Inflammatory macrophage treated with lipopolysaccharide for 4 hours (primary cell): ENCODE measurements around the gene ZNF580.

Experiments
- DNase-seq: peaks from one replicate; pipeline ENCODE4 v3.0.0-alpha.2; 2020

Gene ZNF580

DNA sequence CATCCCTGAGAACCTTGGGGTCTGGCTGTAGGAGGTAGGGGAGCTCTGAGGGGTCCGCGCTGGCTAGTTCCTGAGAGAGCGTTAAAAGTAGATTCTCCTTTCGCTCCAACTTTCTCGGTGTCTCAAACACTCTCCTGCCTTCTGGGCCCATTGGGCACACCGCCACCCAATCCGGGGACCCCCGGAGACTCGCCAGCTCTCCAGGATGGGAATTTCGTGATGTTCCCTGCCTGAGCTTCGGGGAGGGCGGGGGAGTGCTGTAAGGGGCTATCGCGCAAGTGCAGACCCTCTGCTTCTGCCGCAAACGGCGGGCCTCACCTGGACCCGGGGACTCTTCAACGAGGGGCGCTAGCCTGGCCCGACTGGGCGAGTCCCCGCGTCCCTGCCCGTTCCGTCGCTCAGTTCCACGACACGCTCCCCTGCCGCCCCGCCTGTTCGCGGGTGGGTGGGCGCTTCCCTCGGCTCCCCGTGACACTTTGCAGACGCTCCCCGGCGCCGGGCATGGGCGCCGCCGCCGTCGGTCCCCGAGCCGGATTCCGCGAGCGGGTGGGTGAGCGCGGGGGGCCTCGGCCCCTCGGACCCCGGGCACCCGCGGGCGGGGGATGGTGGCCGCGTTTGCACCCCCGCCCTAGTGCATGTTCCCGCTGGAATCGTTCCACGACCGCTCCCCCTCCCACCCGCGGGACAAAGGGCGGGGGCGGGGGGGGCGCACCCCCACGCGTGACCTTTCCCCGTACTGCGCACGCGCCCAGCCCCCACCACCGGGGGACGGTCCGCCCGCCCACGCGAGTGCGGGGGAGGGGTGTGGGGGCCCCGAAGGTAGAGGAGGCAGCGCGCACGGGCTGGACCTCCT lies 7.2 kb downstream of the ZNF580 start, which contains the start of gene CCDC106:
TSS of gene CCDC106 (plus strand) at position 481 of the 853 bp plus-strand sequence. CDS start 835 bp downstream, outside the sequence.
- peak; percentile 32 for DNase-seq

DNA sequence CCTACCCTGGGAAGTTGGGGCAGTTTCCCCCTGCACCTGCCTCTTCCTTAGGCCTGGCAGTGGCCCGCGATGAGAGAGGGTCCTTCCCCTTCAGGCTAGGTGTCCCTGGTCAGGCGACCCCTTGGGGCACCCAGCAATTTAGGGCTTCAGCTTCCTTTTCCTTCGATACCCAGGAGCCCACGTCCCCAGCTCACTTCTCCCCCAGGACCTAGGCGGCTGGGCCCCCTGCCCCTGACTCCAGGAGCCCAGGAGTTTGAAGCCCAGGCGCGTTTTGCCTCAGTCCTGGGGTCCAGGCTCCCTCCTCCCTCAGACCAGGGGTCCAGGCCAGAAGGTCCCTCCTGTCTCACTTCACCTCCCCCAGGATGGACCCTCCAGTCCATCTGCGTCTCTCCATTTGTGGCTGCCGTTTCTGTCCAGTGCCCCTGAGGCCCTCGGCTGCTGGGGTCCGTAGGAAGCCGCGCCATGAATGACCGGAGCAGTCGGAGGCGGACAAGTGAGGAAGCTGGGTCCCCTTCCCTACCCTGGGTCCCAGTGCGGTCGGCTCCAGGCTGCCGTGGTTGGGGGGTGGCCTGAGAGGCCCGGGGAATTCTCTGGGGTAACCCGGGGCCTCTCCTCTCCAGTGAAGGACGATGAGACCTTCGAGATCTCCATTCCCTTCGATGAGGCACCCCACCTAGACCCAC lies 7.9 kb downstream of the ZNF580 start:
- no peak for DNase-seq

DNA sequence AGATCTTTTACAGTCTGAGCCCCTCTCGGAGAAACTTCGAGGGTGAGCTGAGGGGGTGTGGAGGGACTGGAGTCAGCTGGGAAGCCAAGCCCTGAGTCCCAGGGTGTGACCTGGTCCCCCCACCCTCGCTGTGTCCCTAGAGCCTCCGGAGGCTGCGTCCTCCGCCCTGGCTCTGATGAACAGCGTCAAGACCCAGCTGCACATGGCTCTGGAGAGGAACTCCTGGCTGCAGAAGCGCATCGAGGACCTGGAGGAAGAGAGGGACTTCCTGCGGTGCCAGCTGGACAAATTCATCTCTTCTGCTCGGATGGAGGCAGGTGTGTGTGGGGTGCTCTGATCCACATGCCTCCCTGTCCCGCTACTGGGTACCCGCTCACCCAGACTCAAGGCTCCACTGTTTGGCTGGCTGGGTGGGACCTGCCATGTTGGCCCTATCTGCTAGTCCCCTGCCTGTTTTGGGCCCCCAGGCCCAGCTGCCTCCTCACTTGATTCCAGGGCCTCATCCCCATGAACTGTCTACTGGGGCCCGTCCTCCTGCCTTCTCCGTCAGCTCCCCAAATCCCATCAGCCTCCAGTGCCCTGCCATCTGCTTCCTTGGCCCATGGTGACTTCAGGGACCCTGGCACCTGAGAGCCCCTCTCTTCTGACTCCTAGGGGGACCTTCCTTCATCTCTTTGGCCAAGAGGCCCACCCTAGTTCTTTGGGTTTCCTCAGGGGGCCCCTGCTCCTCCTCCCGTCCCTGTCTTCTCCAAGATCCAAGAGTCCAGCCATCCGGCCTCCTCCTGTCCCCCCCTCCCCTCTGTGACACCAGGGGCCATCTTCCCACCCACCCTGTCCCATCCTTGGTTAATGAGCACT lies 8.7 kb downstream of the ZNF580 start:
- no peak for DNase-seq

DNA sequence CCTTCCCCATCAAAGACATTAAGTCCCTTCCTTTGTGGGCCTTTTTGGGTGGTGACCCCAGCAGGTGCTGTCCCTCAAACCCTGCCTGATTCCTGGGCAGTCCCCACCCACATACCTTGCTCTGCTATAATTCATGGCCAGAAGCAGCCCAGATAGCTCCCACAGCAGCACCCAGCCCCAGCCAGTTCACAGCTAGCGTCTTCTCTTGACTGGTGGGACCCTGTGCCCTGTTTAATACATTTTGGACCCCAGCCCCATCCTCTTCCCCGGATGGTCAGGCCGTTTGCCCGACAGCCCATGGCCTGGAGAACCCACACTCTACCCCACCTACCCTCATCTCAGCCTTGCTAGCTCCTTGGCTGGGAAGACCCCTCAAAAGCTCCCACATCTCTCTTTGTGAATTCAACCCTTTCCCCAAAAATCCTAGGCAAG lies 9.3 kb downstream of the ZNF580 start:
- no peak for DNase-seq

DNA sequence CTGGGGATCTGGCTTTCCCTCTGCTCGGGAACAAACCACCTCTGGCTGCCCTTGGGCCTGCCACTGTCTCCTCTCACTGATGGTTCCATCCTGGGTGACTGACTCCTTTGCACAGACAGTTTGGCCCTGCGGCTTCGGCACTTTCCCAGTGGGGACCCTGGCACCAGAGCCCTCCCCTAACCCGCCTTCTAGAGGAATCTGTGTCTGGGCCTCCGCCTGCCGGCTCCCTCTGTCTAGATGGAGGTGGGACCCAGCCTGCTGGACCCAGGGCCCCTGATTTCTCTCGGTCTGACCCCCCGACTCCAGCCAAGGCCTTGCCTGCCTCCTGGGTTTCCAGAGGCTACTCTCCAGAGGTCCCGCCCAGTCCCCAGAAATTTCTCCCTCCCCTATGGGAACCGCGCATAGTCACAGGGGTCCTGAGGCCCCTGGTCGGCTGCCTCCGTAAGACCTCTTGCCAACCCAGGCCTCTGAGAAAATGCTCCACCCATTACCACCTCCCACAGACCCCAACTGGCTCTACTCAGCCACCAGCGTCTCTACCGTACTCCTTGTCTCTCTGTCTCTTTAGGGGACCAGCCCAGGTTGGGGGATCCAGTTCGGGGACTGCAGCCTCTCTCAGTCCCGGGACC lies 9.9 kb downstream of the ZNF580 start:
- DNase-seq = no peak

DNA sequence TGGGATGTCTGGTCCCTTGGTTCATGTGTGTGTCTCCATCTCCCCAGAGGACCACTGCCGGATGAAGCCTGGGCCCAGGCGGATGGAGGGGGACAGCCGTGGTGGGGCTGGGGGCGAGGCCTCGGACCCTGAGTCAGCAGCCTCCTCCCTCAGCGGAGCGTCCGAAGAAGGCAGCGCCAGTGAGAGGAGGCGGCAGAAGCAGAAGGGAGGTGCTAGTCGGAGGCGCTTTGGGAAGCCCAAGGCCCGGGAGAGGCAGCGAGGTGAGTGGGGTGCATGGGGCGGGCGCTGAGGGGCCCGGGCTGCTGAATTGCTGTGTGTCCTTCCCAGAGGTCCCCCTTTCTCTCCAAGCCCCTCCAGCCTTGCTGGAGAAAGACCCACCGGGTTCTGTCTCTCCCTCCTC lies 10.4 kb downstream of the ZNF580 start:
- DNase-seq = no peak

DNA sequence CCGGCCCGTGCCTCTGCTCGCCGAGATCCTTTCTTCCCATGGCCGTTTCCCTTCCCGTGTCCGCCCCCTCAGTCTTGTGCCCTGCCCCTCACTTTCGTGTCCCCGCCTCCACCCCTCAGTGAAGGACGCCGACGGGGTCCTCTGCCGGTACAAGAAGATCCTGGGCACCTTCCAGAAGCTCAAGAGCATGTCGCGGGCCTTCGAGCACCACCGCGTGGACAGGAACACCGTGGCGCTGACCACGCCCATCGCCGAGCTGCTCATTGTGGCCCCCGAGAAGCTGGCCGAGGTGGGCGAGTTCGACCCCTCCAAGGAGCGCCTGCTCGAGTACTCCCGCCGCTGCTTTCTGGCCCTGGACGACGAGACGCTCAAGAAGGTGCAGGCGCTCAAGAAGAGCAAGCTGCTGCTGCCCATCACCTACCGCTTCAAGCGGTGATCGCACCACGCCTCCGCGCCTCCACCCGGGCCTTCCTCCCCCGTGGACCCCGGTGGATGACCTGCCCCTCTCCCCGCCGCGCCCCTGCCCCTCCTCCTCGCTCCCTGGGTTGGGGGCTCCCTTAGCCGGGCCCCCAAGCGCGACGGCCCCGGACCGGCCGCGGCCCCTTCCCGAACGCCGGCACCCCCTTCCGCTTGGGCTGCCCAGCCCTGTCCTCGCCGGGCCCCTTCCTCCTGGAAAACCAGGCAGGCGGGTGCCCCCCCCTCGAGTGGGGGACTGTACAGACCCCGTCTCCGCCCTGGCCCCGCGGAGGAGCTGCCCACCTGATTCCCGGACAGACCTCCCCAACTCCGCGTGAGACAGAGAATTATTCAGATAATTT lies 11.7 kb downstream of the ZNF580 start:
- DNase-seq = no peak

DNA sequence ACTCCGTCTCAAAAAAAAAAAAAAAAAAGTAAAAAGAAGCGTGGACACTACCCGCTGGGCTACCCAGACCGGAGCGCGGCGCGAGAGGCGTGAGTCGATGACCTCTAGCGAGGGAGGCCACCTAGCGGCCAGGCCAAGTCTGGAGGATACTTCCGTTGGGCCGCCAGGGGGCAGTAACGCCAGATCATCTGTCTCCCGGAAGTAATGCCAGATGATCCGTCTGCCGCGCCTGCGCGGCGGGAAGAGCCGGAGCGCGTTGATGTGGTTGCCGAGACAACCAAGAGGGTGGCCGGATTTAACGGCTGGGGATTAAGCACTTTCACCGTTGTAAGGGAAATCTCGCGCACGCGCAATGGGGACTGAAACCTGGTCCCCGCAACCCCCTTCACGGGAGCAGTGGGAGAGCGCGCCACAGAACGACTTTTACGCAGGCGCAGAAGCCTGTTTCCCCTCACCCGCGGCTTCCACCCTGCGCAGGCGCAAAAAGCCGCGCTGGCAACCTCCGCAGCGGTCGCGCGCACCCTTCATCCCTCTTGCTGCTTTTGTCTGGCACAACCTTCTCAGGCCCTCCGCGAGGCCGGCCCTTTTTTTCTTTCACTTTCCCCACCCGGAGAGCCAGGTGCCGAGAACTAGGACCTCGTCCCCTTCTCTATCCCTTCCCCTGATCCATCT lies 13.0 kb downstream of the ZNF580 start:
- peak; percentile 96 for DNase-seq

DNA sequence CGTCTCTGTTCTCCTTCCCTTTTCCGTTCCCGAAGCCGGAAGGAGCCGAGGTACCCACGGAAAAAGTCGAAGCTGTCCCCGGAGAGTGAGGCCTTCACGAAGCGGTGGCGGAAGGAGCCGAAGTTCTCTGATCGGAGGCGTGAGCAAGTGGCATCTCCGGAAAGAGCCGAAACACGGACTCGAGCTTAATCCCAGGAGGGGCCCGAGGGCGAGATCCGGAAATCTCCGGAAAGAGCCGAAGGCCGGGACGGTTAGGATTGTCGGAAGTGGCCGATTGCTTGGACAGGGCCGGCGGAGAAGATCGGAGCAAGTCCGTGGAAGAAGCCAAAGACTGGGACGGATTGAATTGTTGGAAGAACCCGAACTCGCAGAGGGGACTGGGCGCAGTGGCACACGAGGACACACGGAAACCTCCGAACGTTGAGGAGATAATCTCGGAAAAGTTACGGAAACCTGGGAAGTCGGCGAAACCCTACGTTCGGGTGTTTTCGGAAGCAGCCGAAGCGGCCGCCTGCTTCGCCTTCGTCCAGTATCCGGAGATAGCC lies 13.6 kb downstream of the ZNF580 start:
- peak; percentile 100 for DNase-seq

DNA sequence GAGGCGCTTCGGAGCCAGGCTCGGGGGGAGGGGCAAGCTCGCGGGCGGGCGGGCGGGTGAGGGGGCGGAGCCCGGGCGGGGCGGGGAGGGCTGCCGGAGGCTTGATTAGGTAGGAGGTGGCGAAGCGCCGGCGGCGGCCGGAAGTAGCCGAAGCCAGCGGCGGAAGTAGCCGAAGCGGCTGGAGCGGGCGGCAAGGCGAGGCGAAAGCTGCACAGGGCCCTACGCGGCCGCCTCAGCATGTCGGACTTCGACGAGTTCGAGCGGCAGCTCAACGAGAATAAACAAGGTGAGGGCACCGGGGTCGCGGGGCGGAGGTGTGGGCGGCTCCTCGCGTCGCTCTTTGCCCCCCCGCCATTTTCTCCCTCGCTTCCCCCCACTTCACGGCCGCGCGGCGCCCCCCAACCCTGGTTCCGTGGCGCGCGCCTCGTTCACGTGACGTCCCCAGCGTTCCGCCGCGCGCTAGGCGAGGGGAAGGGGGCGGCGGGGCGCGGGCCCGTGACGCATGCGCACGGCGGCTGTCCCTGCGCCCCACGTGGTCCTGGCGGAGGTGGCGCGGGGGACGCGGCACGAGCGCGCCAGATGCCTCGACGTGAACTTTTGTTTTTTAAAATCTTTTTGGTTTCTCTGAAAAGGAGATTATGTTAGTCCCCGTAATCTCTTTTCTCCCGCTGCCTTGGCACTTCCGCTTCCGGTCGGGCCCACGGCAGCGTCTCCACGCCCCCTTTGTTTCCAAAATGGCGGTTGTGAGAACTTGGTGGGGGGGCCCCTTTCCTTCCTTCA lies 14.3 kb downstream of the ZNF580 start, which contains the start of gene U2AF2:
TSS of gene U2AF2 (plus strand) at position 168 of the 780 bp plus-strand sequence. CDS start at position 238, 70 bp downstream.
- DNase-seq = peak; percentile 94

DNA sequence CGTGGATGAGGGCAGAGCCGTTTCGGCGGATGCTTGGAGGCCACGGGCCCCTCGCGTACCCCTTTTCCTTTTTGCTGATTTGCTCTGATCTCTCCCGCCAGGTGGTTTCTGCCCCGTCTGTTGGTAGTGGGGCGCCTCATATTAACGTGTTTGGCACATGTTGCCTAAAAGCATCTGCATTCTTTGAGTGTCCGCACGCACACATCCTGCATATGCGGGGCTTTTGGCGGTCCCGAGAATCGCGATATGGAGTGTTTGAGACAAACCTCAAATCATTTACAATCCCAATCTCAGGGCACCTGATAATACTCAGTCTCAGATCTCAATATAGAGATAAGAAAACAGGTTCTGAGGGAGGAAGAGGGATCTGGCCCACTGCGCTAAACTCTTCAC lies 14.8 kb downstream of the ZNF580 start:
- DNase-seq = no peak

DNA sequence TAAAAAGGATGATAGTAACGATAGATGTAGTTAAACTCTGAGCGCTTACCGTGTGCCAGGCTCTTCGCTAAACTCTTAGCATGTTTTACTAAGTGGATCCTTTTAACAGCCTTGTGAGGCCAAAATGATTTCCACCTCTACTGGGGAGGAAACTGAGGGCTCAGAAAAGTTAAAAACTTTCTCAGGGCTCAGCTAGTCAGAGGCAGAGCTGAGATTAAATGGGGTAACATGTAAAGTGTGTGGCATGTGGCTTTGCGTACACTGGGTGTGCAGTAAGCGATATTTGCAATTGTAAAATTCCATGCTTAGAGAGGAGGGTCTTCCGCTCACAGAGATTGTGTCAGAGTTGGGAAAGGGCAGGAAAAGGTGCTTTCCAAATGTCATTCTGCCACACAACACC lies 15.8 kb downstream of the ZNF580 start:
- DNase-seq = no peak

DNA sequence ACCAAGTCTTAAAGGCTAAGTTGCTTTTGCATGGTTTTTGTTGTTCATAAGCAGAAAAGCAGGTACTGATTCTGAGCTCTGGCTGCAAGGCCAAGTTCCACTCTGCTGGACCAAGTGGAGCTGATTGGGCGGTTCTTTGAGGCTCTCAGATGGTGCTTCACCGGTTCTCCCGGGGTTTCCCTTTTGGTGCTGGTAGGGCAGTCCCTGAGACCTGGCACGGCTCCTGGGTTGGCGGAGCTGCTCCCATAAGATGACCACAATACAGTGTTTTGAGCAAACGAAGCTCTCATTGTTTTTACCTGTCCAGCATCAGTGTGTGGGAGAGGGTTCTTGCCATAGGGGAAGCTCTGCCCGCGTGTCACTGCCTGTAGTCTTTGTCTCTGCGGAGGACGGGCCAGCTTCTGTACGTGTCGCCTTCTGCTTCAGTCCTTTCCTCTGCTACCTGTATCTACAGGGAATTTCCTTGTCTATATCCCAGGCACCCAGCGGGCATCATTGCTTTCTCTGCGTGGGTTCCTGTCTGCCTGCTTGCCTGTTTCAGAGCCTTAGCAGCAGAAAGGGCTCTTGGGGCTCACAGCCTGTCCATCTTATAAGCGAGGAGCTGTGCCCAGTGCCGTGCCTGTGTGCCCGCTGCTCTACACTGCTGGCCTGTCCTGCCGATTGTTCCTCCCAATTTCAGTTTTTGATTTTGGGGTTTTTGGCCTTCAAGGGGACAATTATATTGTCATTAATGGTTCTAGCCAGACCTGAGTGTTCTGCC lies 16.4 kb downstream of the ZNF580 start:
- DNase-seq = no peak

DNA sequence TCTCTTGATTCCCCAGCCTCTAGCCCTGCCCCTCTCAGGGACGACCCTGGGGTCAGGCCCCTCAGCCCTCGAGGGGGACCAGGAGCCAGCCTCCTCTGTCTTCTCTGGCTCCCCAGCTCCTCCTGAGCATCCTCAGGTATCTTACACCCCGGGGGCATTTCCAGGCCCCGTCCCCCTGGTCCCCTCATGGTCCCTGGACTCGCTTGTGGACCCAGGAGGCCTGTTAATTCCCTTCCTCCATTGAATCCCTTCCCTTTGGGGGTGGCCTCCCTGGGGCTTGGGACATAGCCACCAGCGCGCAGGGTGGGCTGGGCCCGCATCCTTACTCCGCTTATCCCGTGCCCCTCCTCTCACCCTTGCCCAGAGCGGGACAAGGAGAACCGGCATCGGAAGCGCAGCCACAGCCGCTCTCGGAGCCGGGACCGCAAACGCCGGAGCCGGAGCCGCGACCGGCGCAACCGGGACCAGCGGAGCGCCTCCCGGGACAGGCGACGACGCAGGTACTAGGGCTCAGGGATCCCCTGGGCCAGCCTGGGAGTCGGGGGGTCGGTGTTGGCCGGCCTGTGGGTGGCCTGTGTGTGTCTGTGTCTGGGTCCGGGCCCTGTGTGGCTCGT lies 18.2 kb downstream of the ZNF580 start:
- no peak for DNase-seq

DNA sequence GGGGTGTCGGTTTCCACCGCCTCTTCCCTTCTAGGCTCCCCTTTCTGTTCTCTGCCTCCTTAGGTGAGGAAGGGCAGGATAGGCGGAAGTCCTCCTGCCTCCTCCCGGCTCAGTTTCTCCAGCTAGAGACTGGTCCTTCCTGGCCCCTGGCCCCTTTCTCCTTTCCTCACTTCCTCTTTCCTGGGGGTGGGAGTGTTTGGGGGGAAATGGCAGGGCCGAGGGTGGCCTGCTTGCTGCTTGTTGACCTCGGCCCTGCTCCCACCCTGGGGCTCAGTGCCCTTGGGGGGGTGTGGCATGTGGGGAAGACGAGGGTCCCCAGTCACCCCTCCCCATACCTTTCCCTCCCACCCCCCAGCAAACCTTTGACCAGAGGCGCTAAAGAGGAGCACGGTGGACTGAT lies 19.0 kb downstream of the ZNF580 start:
- no peak for DNase-seq

DNA sequence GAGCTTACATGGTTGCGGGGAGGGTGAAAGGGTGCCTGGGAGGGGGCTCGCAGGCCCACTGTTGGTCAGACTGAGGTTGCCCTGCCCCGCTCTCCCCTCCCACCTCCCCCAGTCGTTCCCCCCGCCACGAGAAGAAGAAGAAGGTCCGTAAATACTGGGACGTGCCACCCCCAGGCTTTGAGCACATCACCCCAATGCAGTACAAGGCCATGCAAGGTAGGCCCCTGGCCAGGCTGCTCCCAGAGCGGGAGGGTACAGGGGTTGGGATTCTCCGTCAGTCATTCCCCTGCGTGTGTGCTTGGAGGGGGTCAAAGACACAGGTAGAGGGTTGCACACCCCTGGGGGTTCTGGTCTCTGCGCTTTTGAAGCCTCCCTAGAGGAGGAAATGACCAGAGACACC lies 19.6 kb downstream of the ZNF580 start:
- DNase-seq = no peak

DNA sequence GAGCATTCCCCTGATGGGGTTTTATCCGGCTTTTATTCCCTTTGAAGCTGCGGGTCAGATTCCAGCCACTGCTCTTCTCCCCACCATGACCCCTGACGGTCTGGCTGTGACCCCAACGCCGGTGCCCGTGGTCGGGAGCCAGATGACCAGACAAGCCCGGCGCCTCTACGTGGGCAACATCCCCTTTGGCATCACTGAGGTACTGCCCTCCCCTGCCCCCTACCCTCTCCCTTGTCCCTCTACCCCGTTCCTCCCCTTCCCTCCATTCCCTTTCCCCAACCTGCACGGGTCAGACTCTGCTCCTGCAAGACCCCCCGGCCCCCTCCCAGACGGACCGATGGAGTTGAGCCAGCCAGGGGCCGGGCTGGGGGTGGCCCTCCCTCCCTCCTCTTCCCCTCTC lies 20.2 kb downstream of the ZNF580 start:
- no peak for DNase-seq

DNA sequence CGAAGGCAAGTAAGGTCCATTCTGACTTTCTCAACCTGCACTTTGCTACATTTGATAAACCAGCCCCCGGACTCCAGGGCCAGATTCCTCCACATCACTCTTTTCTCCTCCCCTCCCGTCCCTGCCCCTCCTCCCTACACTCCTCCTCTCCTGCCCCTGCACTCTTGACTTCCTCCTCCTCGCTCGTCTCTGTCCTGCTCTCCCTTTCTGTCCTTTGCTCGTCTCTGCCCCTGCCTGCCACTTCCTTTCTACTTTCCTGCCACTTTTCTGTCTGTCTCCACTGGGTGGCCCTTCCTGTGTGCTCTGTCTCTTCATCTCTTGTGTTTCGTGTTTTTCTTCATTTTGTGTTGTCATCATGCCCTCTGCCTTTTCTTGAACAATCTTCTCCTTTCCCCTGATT lies 21.0 kb downstream of the ZNF580 start:
- no peak for DNase-seq
